Effector memory CD8-positive, alpha-beta T cell (primary cell): Measurements from ENCODE around the gene TRIM58.

Source experiments
- ATAC-seq: fragments of 150-1000 bp; cut with Tn5 transposase; replicated peaks from 2 replicates; pipeline ENCODE4 v1.10.0; 2021; ENCODE audit warnings: mild to moderate bottlenecking, moderate library complexity
- DNase-seq, 3 experiments: peaks; one replicate each; pipeline ENCODE4 v3.0.0; 2021
- H3K27ac Mint-ChIP-seq, 2 donors: one replicate each; pipeline ENCODE4 v1.8.0; 2022; ENCODE audit warnings: mild to moderate bottlenecking in 2 of 2, mixed read lengths in 2 of 2, moderate library complexity in 2 of 2
- H3K27me3 Mint-ChIP-seq, 2 donors: one replicate each; pipeline ENCODE4 v1.8.0; 2022; ENCODE audit warnings: mixed read lengths in 2 of 2
- H3K36me3 Mint-ChIP-seq: one replicate; pipeline ENCODE4 v1.8.0; 2022; ENCODE audit warnings: mild to moderate bottlenecking, moderate library complexity, mixed read lengths; ENCODE audit not compliant: insufficient read depth
- H3K4me1 Mint-ChIP-seq, 2 donors: one replicate each; pipeline ENCODE4 v1.8.0; 2022; ENCODE audit warnings: low read depth in 2 of 2, mixed read lengths in 2 of 2
- H3K4me3 Mint-ChIP-seq, 2 donors: one replicate each; pipeline ENCODE4 v1.8.0; 2022; ENCODE audit warnings: mild to moderate bottlenecking in 2 of 2, mixed read lengths in 2 of 2, moderate library complexity in 2 of 2
- H3K9me3 Mint-ChIP-seq, 2 donors: one replicate each; pipeline ENCODE4 v1.8.0; 2022; ENCODE audit warnings: mixed read lengths in 2 of 2

Gene TRIM58

GRCh38 chr1:247849616-247850015, 7.4 kb upstream of the TRIM58 start:
- Mint-ChIP-seq H3K4me1 (no peaks in the 10 kb centered on the region), H3K36me3 (no peaks in the 10 kb centered on the region), H3K27me3 (peaks cover 0 to 9% of the 10 kb centered on the region in 2 donors), H3K4me3 (no peak overlapping the region), H3K9me3 (no peaks in the 10 kb centered on the region), H3K27ac (no peak overlapping the region)
- DNase-seq (no peak), ATAC-seq (no peak)

- peaks cover 2 to 5% of the 10 kb centered on the region in 2 donors for H3K4me1 Mint-ChIP-seq
- no peak overlapping the region for H3K27ac Mint-ChIP-seq
- H3K27me3 Mint-ChIP-seq: peaks cover 28 to 46% of the 10 kb centered on the region in 2 donors
- DNase-seq: no peak
- no peaks in the 10 kb centered on the region for H3K9me3 Mint-ChIP-seq
- no peaks in the 10 kb centered on the region for H3K36me3 Mint-ChIP-seq
- ATAC-seq: no peak
- H3K4me3 Mint-ChIP-seq: no peak overlapping the region
These were observed 2.0 kb upstream of the TRIM58 start for GRCh38 chr1:247854899-247855545.

GRCh38 chr1:247855911-247856310, 1.1 kb upstream of the TRIM58 start:
- Mint-ChIP-seq H3K27ac (no peak overlapping the region), H3K9me3 (no peaks in the 10 kb centered on the region), H3K27me3 (peaks cover 37 to 49% of the 10 kb centered on the region in 2 donors), H3K4me1 (peaks cover 2 to 5% of the 10 kb centered on the region in 2 donors), H3K36me3 (no peaks in the 10 kb centered on the region), H3K4me3 (no peak overlapping the region)
- DNase-seq (no peak), ATAC-seq (no peak)

GRCh38 chr1:247857985-247858619, 1.1 kb downstream of the TRIM58 start:
- DNase-seq (no peak), ATAC-seq (no peak)
- Mint-ChIP-seq H3K4me1 (peaks cover 2 to 5% of the 10 kb centered on the region in 2 donors), H3K27ac (no peak overlapping the region), H3K27me3 (peaks cover 41 to 53% of the 10 kb centered on the region in 2 donors), H3K36me3 (no peaks in the 10 kb centered on the region), H3K9me3 (no peaks in the 10 kb centered on the region), H3K4me3 (peak overlapping the region; percentile 50 to 63)

GRCh38 chr1:247862756-247863155, 5.8 kb downstream of the TRIM58 start:
- Mint-ChIP-seq H3K36me3 (no peaks in the 10 kb centered on the region), H3K27ac (no peak overlapping the region), H3K4me3 (no peak overlapping the region), H3K27me3 (peaks cover 17 to 28% of the 10 kb centered on the region in 2 donors), H3K9me3 (peaks cover 0 to 6% of the 10 kb centered on the region in 2 donors), H3K4me1 (peaks cover 1 to 4% of the 10 kb centered on the region in 2 donors)
- no peak for DNase-seq
- no peak for ATAC-seq

GRCh38 chr1:247864644-247865043, 7.7 kb downstream of the TRIM58 start:
- H3K9me3 Mint-ChIP-seq: peaks cover 1 to 9% of the 10 kb centered on the region in 2 donors
- ATAC-seq (no peak), DNase-seq (no peak)
- H3K27me3 Mint-ChIP-seq: peaks cover 9 to 20% of the 10 kb centered on the region in 2 donors
- no peak overlapping the region for H3K27ac Mint-ChIP-seq
- no peaks in the 10 kb centered on the region for H3K4me1 Mint-ChIP-seq
- no peaks in the 10 kb centered on the region for H3K36me3 Mint-ChIP-seq
- no peak overlapping the region for H3K4me3 Mint-ChIP-seq

- H3K36me3 Mint-ChIP-seq: no peaks in the 10 kb centered on the region
- H3K4me1 Mint-ChIP-seq: no peaks in the 10 kb centered on the region
- ATAC-seq (no peak), DNase-seq (no peak)
- no peak overlapping the region for H3K27ac Mint-ChIP-seq
- no peak overlapping the region for H3K4me3 Mint-ChIP-seq
- H3K9me3 Mint-ChIP-seq: peaks cover 2 to 13% of the 10 kb centered on the region in 2 donors
- H3K27me3 Mint-ChIP-seq: peaks cover 9 to 14% of the 10 kb centered on the region in 2 donors
These were observed 8.4 kb downstream of the TRIM58 start for GRCh38 chr1:247865416-247865815.

- no peaks in the 10 kb centered on the region for H3K4me1 Mint-ChIP-seq
- H3K9me3 Mint-ChIP-seq: peaks cover 0 to 7% of the 10 kb centered on the region in 2 donors
- ATAC-seq: no peak
- peaks cover 0 to 9% of the 10 kb centered on the region in 2 donors for H3K27me3 Mint-ChIP-seq
- H3K36me3 Mint-ChIP-seq: no peaks in the 10 kb centered on the region
- H3K4me3 Mint-ChIP-seq: no peak overlapping the region
- DNase-seq: no peak
- no peak overlapping the region for H3K27ac Mint-ChIP-seq
These were observed 26.4 kb downstream of the TRIM58 start for GRCh38 chr1:247883346-247883745.

GRCh38 chr1:247884797-247885413, 27.9 kb downstream of the TRIM58 start:
- DNase-seq (no peak), ATAC-seq (no peak)
- Mint-ChIP-seq H3K4me1 (no peaks in the 10 kb centered on the region), H3K4me3 (no peak overlapping the region), H3K27ac (no peak overlapping the region), H3K36me3 (no peaks in the 10 kb centered on the region), H3K9me3 (peaks cover 0 to under 1% of the 10 kb centered on the region in 2 donors), H3K27me3 (peaks cover 0 to 2% of the 10 kb centered on the region in 2 donors)

- Mint-ChIP-seq H3K27ac (no peak within 1 kb of the TSS), H3K36me3 (no peaks in the 10 kb centered on the region), H3K4me1 (no peaks in the 10 kb centered on the region), H3K27me3 (peaks cover 5 to 9% of the 10 kb centered on the region in 2 donors), H3K9me3 (peaks cover 8 to 24% of the 10 kb centered on the region in 2 donors), H3K4me3 (no peak within 1 kb of the TSS)
- no peak for ATAC-seq
- no peak for DNase-seq
These were observed 38.2 kb downstream of the TRIM58 start, which contains the start of gene OR2W3 for GRCh38 chr1:247895163-247895637. TSS of gene OR2W3 (plus strand) at chr1:247895587. CDS start at chr1:247895587, 0 bp downstream.

GRCh38 chr1:247895976-247896375, 39.0 kb downstream of the TRIM58 start:
- Mint-ChIP-seq H3K36me3 (no peaks in the 10 kb centered on the region), H3K4me3 (no peak overlapping the region), H3K27ac (no peak overlapping the region), H3K4me1 (no peaks in the 10 kb centered on the region), H3K27me3 (peaks cover 5 to 9% of the 10 kb centered on the region in 2 donors), H3K9me3 (peaks cover 8 to 24% of the 10 kb centered on the region in 2 donors)
- DNase-seq: no peak
- ATAC-seq: no peak

- peaks cover 0 to 5% of the 10 kb centered on the region in 2 donors for H3K9me3 Mint-ChIP-seq
- H3K27me3 Mint-ChIP-seq: no peaks in the 10 kb centered on the region
- peaks cover 2% of the 10 kb centered on the region for H3K36me3 Mint-ChIP-seq
- peak overlapping the region in 1 of 2 donors; percentile 43 for H3K4me3 Mint-ChIP-seq
- H3K4me1 Mint-ChIP-seq: peaks cover 10 to 25% of the 10 kb centered on the region in 2 donors
- H3K27ac Mint-ChIP-seq: peak overlapping the region in 1 of 2 donors; percentile 4
- ATAC-seq (no peak), DNase-seq (no peak)
These were observed 47.1 kb downstream of the TRIM58 start for GRCh38 chr1:247904122-247904521.

GRCh38 chr1:247905181-247905580, 48.2 kb downstream of the TRIM58 start:
- DNase-seq (no peak), ATAC-seq (no peak)
- H3K4me3 Mint-ChIP-seq: no peak overlapping the region
- peaks cover 10 to 25% of the 10 kb centered on the region in 2 donors for H3K4me1 Mint-ChIP-seq
- H3K27me3 Mint-ChIP-seq: no peaks in the 10 kb centered on the region
- peaks cover 2% of the 10 kb centered on the region for H3K36me3 Mint-ChIP-seq
- H3K27ac Mint-ChIP-seq: no peak overlapping the region
- H3K9me3 Mint-ChIP-seq: peaks cover 0 to 5% of the 10 kb centered on the region in 2 donors
